IMR-90 (cell line): Measurements from ENCODE around the gene PPP5C. TPM values are rescaled to one million over a fixed set of nuclear protein-coding genes. Genes with fewer than 3 reads are reported as not detected.

ENCODE experiments used
- ATAC-seq: fragments of 200-7000 bp; cut with Tn5 transposase; 2 replicates; pipeline ENCODE4 v1.9.1; 2020; ENCODE audit warnings: low read depth, mild to moderate bottlenecking, moderate library complexity
- BruUV-seq: library from RNA; stranded (reverse); fragments of 400-500 nt; replicated peaks from 2 replicates; lab custom pipeline; 2021; lab: Mats Ljungman, UMichigan
- CTCF ChIA-PET: fragments of 300-600 bp; formaldehyde crosslinking; extraction: SDS; loops from one replicate; lab custom pipeline; 2021; ENCODE audit warnings: antibody characterized with exemption; lab: Yijun Ruan, JAX
- POLR2A ChIA-PET: fragments of 300-600 bp; sonication (Branson Sonifier 250); formaldehyde crosslinking; loops from one replicate; lab custom pipeline; 2022; ENCODE audit warnings: antibody characterized with exemption; ENCODE audit not compliant: unreplicated experiment; lab: Charles Lee
- DNase-seq: peaks from one replicate; pipeline ENCODE4 v3.0.0; 2013
- H2AFZ ChIP-seq: replicated peaks from 2 replicates; pipeline ENCODE3; 2013; ENCODE audit warnings: low read length, mild to moderate bottlenecking; ENCODE audit not compliant: poor library complexity
- H2AK5ac ChIP-seq: 2 replicates; pipeline ENCODE4 v1.6.1; 2013; ENCODE audit warnings: low read depth, low read length, inconsistent platforms
- H2AK9ac ChIP-seq: replicated peaks from 2 replicates; pipeline ENCODE3; 2013; ENCODE audit warnings: mild to moderate bottlenecking, low read depth, low read length, moderate library complexity; ENCODE audit not compliant: poor library complexity
- H2BK120ac ChIP-seq: 2 replicates; pipeline ENCODE4 v1.6.1; 2013; ENCODE audit warnings: low read depth, low read length, inconsistent platforms
- H2BK15ac ChIP-seq: 3 replicates; pipeline ENCODE4 v1.6.1; 2013; ENCODE audit warnings: low read depth, low read length, inconsistent platforms
- H2BK20ac ChIP-seq: 2 replicates; pipeline ENCODE4 v1.6.1; 2013; ENCODE audit warnings: low read depth, mild to moderate bottlenecking, inconsistent platforms, low read length, moderate library complexity
- H2BK5ac ChIP-seq: 2 replicates; pipeline ENCODE4 v1.6.1; 2013; ENCODE audit warnings: mild to moderate bottlenecking, low read depth, low read length, inconsistent platforms; ENCODE audit not compliant: poor library complexity, severe bottlenecking
- H3K14ac ChIP-seq: replicated peaks from 2 replicates; pipeline ENCODE4 v1.6.1; 2013; ENCODE audit warnings: low read depth, low read length, inconsistent platforms
- H3K18ac ChIP-seq: 2 replicates; pipeline ENCODE4 v1.6.1; 2013; ENCODE audit warnings: low read depth, low read length, control low read depth
- H3K23ac ChIP-seq: 2 replicates; pipeline ENCODE4 v1.6.1; 2013; ENCODE audit warnings: low read depth, low read length, inconsistent platforms
- H3K27ac ChIP-seq: 2 replicates; pipeline ENCODE4 v1.5.1; 2013; ENCODE audit warnings: mild to moderate bottlenecking, control low read depth, low read length; ENCODE audit not compliant: insufficient read depth
- H3K27me3 ChIP-seq: 2 replicates; pipeline ENCODE4 v1.6.1; 2013; ENCODE audit warnings: low read length; ENCODE audit not compliant: control insufficient read depth, insufficient read depth
- H3K36me3 ChIP-seq: 2 replicates; pipeline ENCODE4 v1.6.1; 2013; ENCODE audit warnings: low read length, mixed read lengths; ENCODE audit not compliant: control insufficient read depth, insufficient read depth
- H3K4ac ChIP-seq: 2 replicates; pipeline ENCODE4 v1.6.1; 2013; ENCODE audit warnings: low read depth, low read length, inconsistent platforms
- H3K4me1 ChIP-seq: 2 replicates; pipeline ENCODE4 v1.6.1; 2013; ENCODE audit warnings: low read length, mixed read lengths; ENCODE audit not compliant: control insufficient read depth, insufficient read depth
- H3K4me2 ChIP-seq: 2 replicates; pipeline ENCODE4 v1.6.1; 2013; ENCODE audit warnings: low read depth, mild to moderate bottlenecking, control low read depth, low read length, moderate library complexity
- H3K4me3 ChIP-seq: 2 replicates; pipeline ENCODE4 v1.5.1; 2013; ENCODE audit warnings: low read depth, mild to moderate bottlenecking, control low read depth, low read length, moderate library complexity; ENCODE audit not compliant: insufficient read depth
- H3K56ac ChIP-seq: 2 replicates; pipeline ENCODE4 v1.6.1; 2013; ENCODE audit warnings: low read length, inconsistent platforms; ENCODE audit not compliant: insufficient read depth; ENCODE audit errors: extremely low read depth
- H3K79me1 ChIP-seq, 2 experiments: 2 replicates each; pipeline ENCODE4 v1.6.1; 2013; ENCODE audit warnings: low read length in 2 of 2, inconsistent platforms in 1 of 2, low read depth in 1 of 2
- H3K9ac ChIP-seq: 2 replicates; pipeline ENCODE4 v1.6.1; 2013; ENCODE audit warnings: low read depth, low read length, control low read depth
- H3K9me1 ChIP-seq: 2 replicates; pipeline ENCODE4 v1.6.1; 2013; ENCODE audit warnings: low read length, inconsistent platforms; ENCODE audit not compliant: insufficient read depth
- H3K9me3 ChIP-seq: 2 replicates; pipeline ENCODE4 v1.6.1; 2013; ENCODE audit warnings: low read length; ENCODE audit not compliant: control insufficient read depth, insufficient read depth
- H4K20me1 ChIP-seq: 2 replicates; pipeline ENCODE4 v1.6.1; 2013; ENCODE audit warnings: low read length, inconsistent platforms; ENCODE audit not compliant: insufficient read depth
- H4K5ac ChIP-seq: 2 replicates; pipeline ENCODE4 v1.6.1; 2013; ENCODE audit warnings: mild to moderate bottlenecking, low read depth, low read length, control low read depth
- H4K8ac ChIP-seq, 2 experiments: 2 replicates each; pipeline ENCODE4 v1.6.1; 2013; ENCODE audit warnings: low read depth in 2 of 2, low read length in 2 of 2, control low read depth in 1 of 2, inconsistent platforms in 1 of 2
- H4K91ac ChIP-seq: 2 replicates; pipeline ENCODE4 v1.6.1; 2013; ENCODE audit warnings: low read depth, low read length, inconsistent platforms; ENCODE audit not compliant: insufficient read depth
- MAFK ChIP-seq: IDR thresholded peaks from 2 replicates; pipeline ENCODE4 v1.6.1; 2012; ENCODE audit warnings: low read depth, low read length, improper control_type of control experiment
- WGBS, 2 experiments: methylation state at CpG; one replicate each; pipeline versions ENCODE4 v1.1.5 to v1.1.7; 2013; ENCODE audit warnings: missing lambda C conversion rate in 2 of 2; ENCODE audit not compliant: insufficient read length in 1 of 2; ENCODE audit errors: extremely low coverage in 2 of 2; 5-methylcytosine and 5-hydroxymethylcytosine counted together
- dilution Hi-C: fragments of 300-500 bp; cut with HindIII; formaldehyde crosslinking; loops from one replicate; pipeline ENCODE4 v1.14.3; 2018; ENCODE audit warnings: low sequenced_read_pairs; ENCODE audit not compliant: unreplicated experiment
- in situ Hi-C: fragments of 300-500 bp; cut with MboI; formaldehyde crosslinking; loops from 3 replicates; pipeline ENCODE4 v1.14.3; 2019; ENCODE audit warnings: low sequenced_read_pairs, inconsistent platforms, mixed read lengths
- intact Hi-C: fragments of 100-400 bp; cut with micrococcal nuclease; formaldehyde crosslinking; loops from 2 replicates; pipeline ENCODE4 v1.10.0; 2022
- polyA plus RNA-seq, 3 experiments: library from polyadenylated mRNA; depleted of rRNA; stranded (reverse); fragments of >200 nt; gene quantifications; 2 replicates each; pipeline ENCODE4 v1.2.3, GENCODE V29; 2012; ENCODE audit warnings: low replicate concordance in 1 of 3
- total RNA-seq: library from RNA; depleted of rRNA; stranded (reverse); fragments of >200 nt; gene quantifications from 2 replicates; pipeline ENCODE4 v1.2.3, GENCODE V29; 2012

Gene PPP5C
- total and polyA plus RNA-seq, 2 of the 4 experiments (the other 2 are of a cell fraction), result 80.5 to 128 TPM

- WGBS, 2 experiments, result 88% methylated on average over 2 of the region's 7 CpGs; no CpG with 5 or more reads in 1 of the 2 experiments
- Histone ChIP-seq H3K27me3 (no peaks in the 10 kb centered on the region), H3K9me1 (peaks cover 5% of the 10 kb centered on the region; the same call in 1 of the 2 replicates), H2BK5ac (no peak overlapping the region), H4K8ac (no peak overlapping the region), H3K14ac (no peak overlapping the region), H4K91ac (no peak overlapping the region), H3K4ac (no peak overlapping the region), H3K9ac (no peak overlapping the region), H4K5ac (no peak overlapping the region), H2AFZ (no peak overlapping the region), H3K23ac (no peak overlapping the region), H3K4me1 (no peaks in the 10 kb centered on the region), H3K18ac (no peak overlapping the region), H3K9me3 (no peaks in the 10 kb centered on the region), H2BK120ac (no peak overlapping the region), H2BK20ac (no peak overlapping the region), H3K4me3 (no peak overlapping the region), H2AK5ac (no peak overlapping the region), H3K56ac (no peak overlapping the region), H4K20me1 (no peaks in the 10 kb centered on the region; the same call in 1 of the 2 replicates), H3K4me2 (no peak overlapping the region), H3K36me3 (peaks cover 33% of the 10 kb centered on the region), H2AK9ac (no peak overlapping the region), H2BK15ac (no peak overlapping the region), H3K27ac (no peak overlapping the region), H3K79me1 (peaks cover 11 to 44% of the 10 kb centered on the region in 2 experiments)
- DNase-seq (no peak), ATAC-seq (no peak)
- TF ChIP-seq MAFK, result no peak
- POLR2A ChIA-PET, result no interaction called here
- dilution Hi-C loops, result no loop called here
- CTCF ChIA-PET, result no interaction called here
- intact Hi-C loops, result no loop called here
- in situ Hi-C loops, result loop anchor here (10.0 kb wide), 1 partner anchor 99 kb away; no protein-coding TSS in a partner anchor
- no TSS peak for BruUV-seq
Observed at GRCh38 chr19:46383846-46384245, 37.0 kb downstream of the PPP5C start.
